HepG2 (cell line): Measurements from ENCODE around the gene IQCB1. TPM values are rescaled to one million over a fixed set of nuclear protein-coding genes. Genes with fewer than 3 reads are reported as not detected.

Experiments
- ARID3A ChIP-seq: IDR thresholded peaks from 2 replicates; pipeline ENCODE4 v1.6.1; 2012; ENCODE audit warnings: low read depth, low read length, improper control_type of control experiment
- EHMT2 ChIP-seq: fragments of 200-600 bp; sonication (generic); IDR thresholded peaks from 2 replicates; pipeline ENCODE4 v1.7.0; 2017; ENCODE audit warnings: antibody characterized with exemption, low read depth, low read length, borderline replicate concordance
- KLF12 ChIP-seq: sonication (generic); formaldehyde crosslinking; IDR thresholded peaks from 2 replicates; pipeline ENCODE4 v1.4.0; 2020; ENCODE audit warnings: missing genetic modification reagents, borderline replicate concordance
- NONO ChIP-seq, 2 experiments: fragments of 450-650 bp in 1 of 2; sonication (generic) in 1 of 2; formaldehyde crosslinking in 1 of 2; IDR thresholded peaks in 1 of 2; conservative IDR thresholded peaks in 1 of 2; 2 replicates each; pipeline versions ENCODE4 v1.6.1 to v1.8.0; 2017 to 2022; ENCODE audit warnings: mild to moderate bottlenecking in 1 of 2, missing genetic modification reagents in 1 of 2, moderate library complexity in 1 of 2
- POLR2A ChIP-seq, 2 experiments: IDR thresholded peaks; 2 replicates each; pipeline ENCODE4 v1.6.1; 2011; ENCODE audit warnings: low read depth in 2 of 2, low read length in 2 of 2, mild to moderate bottlenecking in 1 of 2, moderate library complexity in 1 of 2; ENCODE audit not compliant: insufficient read depth in 1 of 2
- PRPF4 ChIP-seq: fragments of 200-400 bp; formaldehyde crosslinking; IDR thresholded peaks from 2 replicates; pipeline ENCODE4 v1.6.1; 2016; ENCODE audit warnings: low read length, low read depth; ENCODE audit not compliant: poor library complexity, severe bottlenecking
- TEAD3 ChIP-seq: optimal IDR thresholded peaks from 2 replicates; pipeline ENCODE3; 2016; ENCODE audit warnings: borderline replicate concordance
- YY1 ChIP-seq: IDR thresholded peaks from 2 replicates; pipeline ENCODE4 v1.6.1; 2011; ENCODE audit warnings: low read length, low read depth, moderate library complexity, mild to moderate bottlenecking; ENCODE audit not compliant: insufficient read depth, insufficient replicate concordance
- ZNF777 ChIP-seq: sonication (generic); formaldehyde crosslinking; IDR thresholded peaks from 2 replicates; pipeline ENCODE4 v1.4.0; 2020; ENCODE audit warnings: missing genetic modification reagents
- polyA plus RNA-seq, 8 experiments: library from polyadenylated mRNA; depleted of rRNA in 3 of 8; stranded (reverse) in 7 of 8; unstranded in 1 of 8; fragments of >200 nt; fragmentation: Illumina TruSeq in 4 of 8; extraction: Trizol in 4 of 8; gene quantifications; 2 replicates each; pipeline versions ENCODE4 v1.2.1 to v1.2.3, GENCODE V29; 2011 to 2016; ENCODE audit warnings: low read depth in 4 of 8, missing spikeins in 1 of 8, mixed read lengths in 1 of 8; ENCODE audit not compliant: insufficient read depth in 1 of 8
- total RNA-seq, 5 experiments: library from RNA; depleted of rRNA; stranded (reverse); fragments of >200 nt; fragmentation: Illumina TruSeq; extraction: Trizol; gene quantifications; 2 replicates each; pipeline ENCODE4 v1.2.3, GENCODE V29; 2016; ENCODE audit warnings: low read depth in 1 of 5
- TF ChIP-seq, protein P1 (sequence below): sonication (generic); formaldehyde crosslinking; IDR thresholded peaks from 2 replicates; pipeline ENCODE4 v1.4.0; 2020; ENCODE audit warnings: missing genetic modification reagents, borderline replicate concordance
- TF ChIP-seq, protein P2 (sequence below): IDR thresholded peaks from 2 replicates; pipeline ENCODE4 v1.6.1; 2016; ENCODE audit warnings: low read depth
- TF ChIP-seq, protein P3 (sequence below): sonication (generic); formaldehyde crosslinking; IDR thresholded peaks from 2 replicates; pipeline ENCODE4 v1.8.1; 2022; ENCODE audit warnings: low read depth, mild to moderate bottlenecking, missing genetic modification reagents
- TF ChIP-seq, protein P4 (sequence below): sonication (generic); formaldehyde crosslinking; IDR thresholded peaks from 2 replicates; pipeline ENCODE4 v1.8.1; 2023; ENCODE audit warnings: mild to moderate bottlenecking, missing genetic modification reagents

The IQCB1 gene
- total and polyA plus RNA-seq, 2 of the 13 experiments (the other 11 are each of a cell fraction or from before 2014, with no cell fraction given), result 18.0 to 41.4 TPM

GRCh38 chr3:121749276-121750086, 85.4 kb downstream of the IQCB1 start, which contains the start of gene GOLGB1 (continued):
- TF ChIP-seq, protein P1, sequence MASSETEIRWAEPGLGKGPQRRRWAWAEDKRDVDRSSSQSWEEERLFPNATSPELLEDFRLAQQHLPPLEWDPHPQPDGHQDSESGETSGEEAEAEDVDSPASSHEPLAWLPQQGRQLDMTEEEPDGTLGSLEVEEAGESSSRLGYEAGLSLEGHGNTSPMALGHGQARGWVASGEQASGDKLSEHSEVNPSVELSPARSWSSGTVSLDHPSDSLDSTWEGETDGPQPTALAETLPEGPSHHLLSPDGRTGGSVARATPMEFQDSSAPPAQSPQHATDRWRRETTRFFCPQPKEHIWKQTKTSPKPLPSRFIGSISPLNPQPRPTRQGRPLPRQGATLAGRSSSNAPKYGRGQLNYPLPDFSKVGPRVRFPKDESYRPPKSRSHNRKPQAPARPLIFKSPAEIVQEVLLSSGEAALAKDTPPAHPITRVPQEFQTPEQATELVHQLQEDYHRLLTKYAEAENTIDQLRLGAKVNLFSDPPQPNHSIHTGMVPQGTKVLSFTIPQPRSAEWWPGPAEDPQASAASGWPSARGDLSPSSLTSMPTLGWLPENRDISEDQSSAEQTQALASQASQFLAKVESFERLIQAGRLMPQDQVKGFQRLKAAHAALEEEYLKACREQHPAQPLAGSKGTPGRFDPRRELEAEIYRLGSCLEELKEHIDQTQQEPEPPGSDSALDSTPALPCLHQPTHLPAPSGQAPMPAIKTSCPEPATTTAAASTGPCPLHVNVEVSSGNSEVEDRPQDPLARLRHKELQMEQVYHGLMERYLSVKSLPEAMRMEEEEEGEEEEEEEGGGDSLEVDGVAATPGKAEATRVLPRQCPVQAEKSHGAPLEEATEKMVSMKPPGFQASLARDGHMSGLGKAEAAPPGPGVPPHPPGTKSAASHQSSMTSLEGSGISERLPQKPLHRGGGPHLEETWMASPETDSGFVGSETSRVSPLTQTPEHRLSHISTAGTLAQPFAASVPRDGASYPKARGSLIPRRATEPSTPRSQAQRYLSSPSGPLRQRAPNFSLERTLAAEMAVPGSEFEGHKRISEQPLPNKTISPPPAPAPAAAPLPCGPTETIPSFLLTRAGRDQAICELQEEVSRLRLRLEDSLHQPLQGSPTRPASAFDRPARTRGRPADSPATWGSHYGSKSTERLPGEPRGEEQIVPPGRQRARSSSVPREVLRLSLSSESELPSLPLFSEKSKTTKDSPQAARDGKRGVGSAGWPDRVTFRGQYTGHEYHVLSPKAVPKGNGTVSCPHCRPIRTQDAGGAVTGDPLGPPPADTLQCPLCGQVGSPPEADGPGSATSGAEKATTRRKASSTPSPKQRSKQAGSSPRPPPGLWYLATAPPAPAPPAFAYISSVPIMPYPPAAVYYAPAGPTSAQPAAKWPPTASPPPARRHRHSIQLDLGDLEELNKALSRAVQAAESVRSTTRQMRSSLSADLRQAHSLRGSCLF (CRISPR knock-in tag), result peak; percentile 91
- TF ChIP-seq POLR2A (IDR thresholded peaks at IDR 0.05; ENCODE audit: insufficient read depth in 1 of 2, low read depth in 2 of 2, low read length in 2 of 2), result peak; percentile 96 to 99
- peak; percentile 8; the same call in 1 of the 2 replicates for TF ChIP-seq EHMT2
- TF ChIP-seq, protein P2, sequence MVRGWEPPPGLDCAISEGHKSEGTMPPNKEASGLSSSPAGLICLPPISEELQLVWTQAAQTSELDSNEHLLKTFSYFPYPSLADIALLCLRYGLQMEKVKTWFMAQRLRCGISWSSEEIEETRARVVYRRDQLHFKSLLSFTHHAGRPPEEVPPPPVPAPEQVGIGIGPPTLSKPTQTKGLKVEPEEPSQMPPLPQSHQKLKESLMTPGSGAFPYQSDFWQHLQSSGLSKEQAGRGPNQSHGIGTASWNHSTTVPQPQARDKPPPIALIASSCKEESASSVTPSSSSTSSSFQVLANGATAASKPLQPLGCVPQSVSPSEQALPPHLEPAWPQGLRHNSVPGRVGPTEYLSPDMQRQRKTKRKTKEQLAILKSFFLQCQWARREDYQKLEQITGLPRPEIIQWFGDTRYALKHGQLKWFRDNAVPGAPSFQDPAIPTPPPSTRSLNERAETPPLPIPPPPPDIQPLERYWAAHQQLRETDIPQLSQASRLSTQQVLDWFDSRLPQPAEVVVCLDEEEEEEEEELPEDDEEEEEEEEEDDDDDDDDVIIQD (CRISPR knock-in tag), result peak; percentile 58
- TF ChIP-seq, protein P3, sequence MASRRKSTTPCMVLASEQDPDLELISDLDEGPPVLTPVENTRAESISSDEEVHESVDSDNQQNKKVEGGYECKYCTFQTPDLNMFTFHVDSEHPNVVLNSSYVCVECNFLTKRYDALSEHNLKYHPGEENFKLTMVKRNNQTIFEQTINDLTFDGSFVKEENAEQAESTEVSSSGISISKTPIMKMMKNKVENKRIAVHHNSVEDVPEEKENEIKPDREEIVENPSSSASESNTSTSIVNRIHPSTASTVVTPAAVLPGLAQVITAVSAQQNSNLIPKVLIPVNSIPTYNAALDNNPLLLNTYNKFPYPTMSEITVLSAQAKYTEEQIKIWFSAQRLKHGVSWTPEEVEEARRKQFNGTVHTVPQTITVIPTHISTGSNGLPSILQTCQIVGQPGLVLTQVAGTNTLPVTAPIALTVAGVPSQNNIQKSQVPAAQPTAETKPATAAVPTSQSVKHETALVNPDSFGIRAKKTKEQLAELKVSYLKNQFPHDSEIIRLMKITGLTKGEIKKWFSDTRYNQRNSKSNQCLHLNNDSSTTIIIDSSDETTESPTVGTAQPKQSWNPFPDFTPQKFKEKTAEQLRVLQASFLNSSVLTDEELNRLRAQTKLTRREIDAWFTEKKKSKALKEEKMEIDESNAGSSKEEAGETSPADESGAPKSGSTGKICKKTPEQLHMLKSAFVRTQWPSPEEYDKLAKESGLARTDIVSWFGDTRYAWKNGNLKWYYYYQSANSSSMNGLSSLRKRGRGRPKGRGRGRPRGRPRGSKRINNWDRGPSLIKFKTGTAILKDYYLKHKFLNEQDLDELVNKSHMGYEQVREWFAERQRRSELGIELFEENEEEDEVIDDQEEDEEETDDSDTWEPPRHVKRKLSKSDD (CRISPR knock-in tag), result no peak
- peak; percentile 28; the same call in 1 of the 2 replicates for TF ChIP-seq KLF12 (CRISPR knock-in tag)
- TF ChIP-seq YY1, result peak; percentile 30
- peak; percentile 60 for TF ChIP-seq ARID3A
- TF ChIP-seq ZNF777 (CRISPR knock-in tag), result 0 out of 2 replicates have a peak, but pooled peaks have one; percentile 17
- TF ChIP-seq, protein P4, sequence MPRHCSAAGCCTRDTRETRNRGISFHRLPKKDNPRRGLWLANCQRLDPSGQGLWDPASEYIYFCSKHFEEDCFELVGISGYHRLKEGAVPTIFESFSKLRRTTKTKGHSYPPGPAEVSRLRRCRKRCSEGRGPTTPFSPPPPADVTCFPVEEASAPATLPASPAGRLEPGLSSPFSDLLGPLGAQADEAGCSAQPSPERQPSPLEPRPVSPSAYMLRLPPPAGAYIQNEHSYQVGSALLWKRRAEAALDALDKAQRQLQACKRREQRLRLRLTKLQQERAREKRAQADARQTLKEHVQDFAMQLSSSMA, result 0 out of 2 replicates have a peak, but pooled peaks have one; percentile 45
- TF ChIP-seq PRPF4, result no peak
- peak; percentile 57 for TF ChIP-seq TEAD3 (CRISPR knock-in tag)
- no peak for TF ChIP-seq NONO (IDR thresholded peaks at IDR 0.05)
- peak; percentile 76 for TF ChIP-seq NONO (CRISPR knock-in tag; conservative IDR thresholded peaks at IDR 0.05)
